ENCODE data around the gene MOSMO. TPM values are rescaled to one million over a fixed set of nuclear protein-coding genes. Genes with fewer than 3 reads are reported as not detected.
A peak's percentile ranks its signal among the peaks of the same experiment; 100 is the strongest.

Gene MOSMO
- total and polyA plus RNA-seq, 10 of the 15 experiments (the other 5 are each of a cell fraction or from before 2014, with no cell fraction given), result 1.7 to 26.7 (median 12.2) TPM

- ChIA-PET RAD21 (ENCODE audit: unreplicated experiment) (interaction anchor here (0.7 to 22.7 kb wide), 9 partner anchors 9 to 288 kb away, joined by 3 to 466 read pairs (median 4); no protein-coding TSS in a partner anchor), POLR2A (interaction anchor here (1.8 to 2.1 kb wide), 3 partner anchors 9 to 70 kb away, joined by 7 to 8 read pairs (median 8); no protein-coding TSS in a partner anchor), SMC1A (ENCODE audit: uncharacterized antibody, unreplicated experiment) (interaction anchor here (0.9 to 25.5 kb wide), 11 partner anchors 19 to 181 kb away, joined by 3 to 567 read pairs (median 4); no protein-coding TSS in a partner anchor), CTCF (interaction anchor here (0.8 to 20.1 kb wide), 7 partner anchors 11 to 289 kb away, joined by 3 to 686 read pairs (median 14); no protein-coding TSS in a partner anchor)
- ATAC-seq, result peak; percentile 3; the same call in 2 of the 3 replicates
- H2AFZ ChIP-seq (ENCODE audit: control insufficient read depth, low read depth, low read length), result peak overlapping the region; percentile 92
- peak overlapping the region; percentile 91 for H3K4me2 ChIP-seq (ENCODE audit: control insufficient read depth, insufficient read depth)
- FAIRE-seq, result peak; percentile 23
- peaks cover 14% of the 10 kb centered on the region for H3K4me1 ChIP-seq (ENCODE audit: control insufficient read depth, insufficient read depth, low read length)
- WGBS (ENCODE audit: insufficient coverage, insufficient replicate concordance, low lambda C conversion rate, missing lambda C conversion rate), result 23% methylated on average over 8 of the region's 8 CpGs
- no peaks in the 10 kb centered on the region for H4K20me1 ChIP-seq (ENCODE audit: control insufficient read depth, insufficient read depth)
- TF ChIP-seq LARP7 (IDR thresholded peaks at IDR 0.05) (no peak), SP1 (IDR thresholded peaks at IDR 0.05; ENCODE audit: low read depth, low read length) (no peak), BCL11A (IDR thresholded peaks at IDR 0.05; ENCODE audit: low read depth, low read length) (no peak), TCF7 (IDR thresholded peaks at IDR 0.05; ENCODE audit: borderline replicate concordance) (no peak), CEBPB (IDR thresholded peaks at IDR 0.05; ENCODE audit: borderline replicate concordance in 1 of 2, low read depth in 2 of 2, low read length in 2 of 2) (no peak)
- no peaks in the 10 kb centered on the region for H3K9me3 ChIP-seq (replicated peaks; ENCODE audit: control insufficient read depth, insufficient read depth, low read length)
- intact Hi-C loops (cut with micrococcal nuclease; ENCODE audit: unreplicated experiment), result no loop called here
- H3K36me3 ChIP-seq (ENCODE audit: control insufficient read depth in 2 of 2, insufficient read depth in 2 of 2, low read length in 1 of 2), result no peaks in the 10 kb centered on the region
- BruUV-seq (replicated peaks), result TSS peak; percentile 88
- H3K4me3 ChIP-seq, result peak overlapping the region; percentile 88
- peaks cover 15% of the 10 kb centered on the region for H3K79me2 ChIP-seq (ENCODE audit: control insufficient read depth, insufficient read depth, low read length)
- no peak for DNase-seq (ENCODE audit: low read depth, low spot score)
- peak overlapping the region; percentile 77 for H3K9ac ChIP-seq (ENCODE audit: control insufficient read depth, insufficient read depth, low read length)
- H3K27ac ChIP-seq (ENCODE audit: control insufficient read depth, insufficient read depth), result no peak overlapping the region
- no peaks in the 10 kb centered on the region for H3K27me3 ChIP-seq (replicated peaks in 1 of 2; ENCODE audit: control insufficient read depth in 2 of 2, insufficient read depth in 2 of 2, low read length in 1 of 2)
- in situ Hi-C loops (cut with MboI), result no loop called here
These were observed 777 bp upstream of the MOSMO start for GRCh38 chr16:22007159-22007508.
